NCI-H345 treated with DMSO at 0.1 percent for 48 hours (cell line): ENCODE results near the gene MAPK14.

Experiments used
- DNase-seq: peaks from one replicate; lab custom pipeline; 2025; ENCODE audit not compliant: unreplicated experiment; lab: John Stamatoyannopoulos, UW

The MAPK14 gene

GRCh38 chr6:36034441-36034840 is 6.8 kb downstream of the MAPK14 start:
- no peak for DNase-seq

GRCh38 chr6:36035225-36035624 is 7.6 kb downstream of the MAPK14 start:
- no peak for DNase-seq

GRCh38 chr6:36038120-36038876 is 10.7 kb downstream of the MAPK14 start:
- no peak for DNase-seq

- no peak for DNase-seq
Observed at GRCh38 chr6:36039112-36039511, 11.5 kb downstream of the MAPK14 start.

- no peak for DNase-seq
Observed at GRCh38 chr6:36040958-36041357, 13.3 kb downstream of the MAPK14 start.

GRCh38 chr6:36042618-36043260 is 15.1 kb downstream of the MAPK14 start:
- no peak for DNase-seq

GRCh38 chr6:36049582-36049981 is 22.0 kb downstream of the MAPK14 start:
- DNase-seq: no peak

GRCh38 chr6:36050305-36050704 is 22.7 kb downstream of the MAPK14 start:
- DNase-seq: no peak

- DNase-seq: no peak
Observed at GRCh38 chr6:36050947-36051710, 23.5 kb downstream of the MAPK14 start.

- no peak for DNase-seq
Observed at GRCh38 chr6:36052097-36052496, 24.5 kb downstream of the MAPK14 start.

GRCh38 chr6:36053878-36054277 is 26.3 kb downstream of the MAPK14 start:
- no peak for DNase-seq

GRCh38 chr6:36054415-36054814 is 26.8 kb downstream of the MAPK14 start:
- no peak for DNase-seq

GRCh38 chr6:36054956-36055355 is 27.3 kb downstream of the MAPK14 start:
- no peak for DNase-seq

- DNase-seq: no peak
Observed at GRCh38 chr6:36056178-36056577, 28.6 kb downstream of the MAPK14 start.

GRCh38 chr6:36061236-36061635 is 33.6 kb downstream of the MAPK14 start:
- no peak for DNase-seq

- no peak for DNase-seq
Observed at GRCh38 chr6:36062247-36062646, 34.6 kb downstream of the MAPK14 start.

GRCh38 chr6:36063318-36064060 is 35.9 kb downstream of the MAPK14 start:
- DNase-seq: no peak

GRCh38 chr6:36064770-36065396 is 37.3 kb downstream of the MAPK14 start:
- DNase-seq: no peak

GRCh38 chr6:36065916-36066315 is 38.3 kb downstream of the MAPK14 start:
- DNase-seq: no peak

- DNase-seq: no peak
Observed at GRCh38 chr6:36066817-36067216, 39.2 kb downstream of the MAPK14 start.
